SK-N-SH treated with all-trans-retinoic acid at 6 μM for 48 hours (cell line): ENCODE results near the gene FOXL3.
"Not testable (repeated sequence)": the region's sequence is repeated elsewhere in the genome, so short reads cannot be mapped to it uniquely, and the experiment has no call there.

Experiments
- ATAC-seq: fragments of 200-7000 bp; cut with Tn5 transposase; 3 replicates; pipeline ENCODE4 v1.9.1; 2020; ENCODE audit warnings: mild to moderate bottlenecking, moderate library complexity
- BACH2 ChIP-seq: fragments of 250-450 bp; sonication (Bioruptor Pico); IDR thresholded peaks from 2 replicates; pipeline ENCODE4 v1.9.0; 2021; ENCODE audit warnings: mild to moderate bottlenecking, borderline replicate concordance
- CREB5 ChIP-seq: fragments of 250-450 bp; sonication (Bioruptor Pico); IDR thresholded peaks from 2 replicates; pipeline ENCODE4 v1.5.1; 2020; ENCODE audit warnings: low read depth, mild to moderate bottlenecking, moderate library complexity
- CSDC2 ChIP-seq: fragments of 250-450 bp; sonication (Bioruptor Pico); IDR thresholded peaks from 2 replicates; pipeline ENCODE4 v1.5.0; 2020; ENCODE audit warnings: mild to moderate bottlenecking, moderate library complexity
- CSRNP3 ChIP-seq: fragments of 250-450 bp; sonication (Bioruptor Pico); IDR thresholded peaks from 2 replicates; pipeline ENCODE4 v1.5.1; 2021; ENCODE audit warnings: mild to moderate bottlenecking, moderate library complexity
- ESRRG ChIP-seq: fragments of 250-450 bp; sonication (Bioruptor Pico); IDR thresholded peaks from 2 replicates; pipeline ENCODE4 v1.6.1; 2021; ENCODE audit warnings: mild to moderate bottlenecking
- GLIS3 ChIP-seq: fragments of 250-450 bp; sonication (Bioruptor Pico); IDR thresholded peaks from 2 replicates; pipeline ENCODE4 v1.5.0; 2020; ENCODE audit warnings: mild to moderate bottlenecking, moderate library complexity
- ISL1 ChIP-seq: fragments of 250-450 bp; sonication (Bioruptor Pico); IDR thresholded peaks from 2 replicates; pipeline ENCODE4 v2.1.2; 2022; ENCODE audit warnings: mild to moderate bottlenecking, moderate library complexity
- OSR1 ChIP-seq: fragments of 250-450 bp; sonication (Bioruptor Pico); IDR thresholded peaks from 2 replicates; pipeline ENCODE4 v1.8.0; 2022; ENCODE audit warnings: moderate library complexity, mild to moderate bottlenecking, inconsistent platforms
- POU6F1 ChIP-seq: fragments of 250-450 bp; sonication (Bioruptor Pico); IDR thresholded peaks from 2 replicates; pipeline ENCODE4 v1.8.0; 2021; ENCODE audit warnings: low read depth, mild to moderate bottlenecking, moderate library complexity, borderline replicate concordance
- RARB ChIP-seq: fragments of 250-450 bp; sonication (Bioruptor Pico); IDR thresholded peaks from 2 replicates; pipeline ENCODE4 v1.8.0; 2021; ENCODE audit warnings: mild to moderate bottlenecking, moderate library complexity
- SNAI2 ChIP-seq: fragments of 250-450 bp; sonication (Bioruptor Pico); IDR thresholded peaks from 2 replicates; pipeline ENCODE4 v1.5.0; 2020; ENCODE audit warnings: mild to moderate bottlenecking, moderate library complexity
- TOX ChIP-seq: fragments of 250-450 bp; sonication (Bioruptor Pico); IDR thresholded peaks from 2 replicates; pipeline ENCODE4 v1.8.0; 2021; ENCODE audit warnings: mild to moderate bottlenecking, moderate library complexity, borderline replicate concordance
- TSHZ2 ChIP-seq: fragments of 250-450 bp; sonication (Bioruptor Pico); IDR thresholded peaks from 2 replicates; pipeline ENCODE4 v1.5.0; 2020; ENCODE audit warnings: mild to moderate bottlenecking, moderate library complexity
- ZC3H10 ChIP-seq: fragments of 250-450 bp; sonication (Bioruptor Pico); IDR thresholded peaks from 2 replicates; pipeline ENCODE4 v1.5.1; 2021; ENCODE audit warnings: mild to moderate bottlenecking, moderate library complexity
- ZFP3 ChIP-seq: fragments of 250-450 bp; sonication (Bioruptor Pico); IDR thresholded peaks from 2 replicates; pipeline ENCODE4 v1.5.0; 2020; ENCODE audit warnings: mild to moderate bottlenecking, moderate library complexity
- ZFP30 ChIP-seq: fragments of 450-650 bp; formaldehyde crosslinking; IDR thresholded peaks from 2 replicates; pipeline ENCODE4 v1.5.0; 2022; ENCODE audit warnings: mild to moderate bottlenecking, moderate library complexity
- ZNF565 ChIP-seq: fragments of 450-650 bp; formaldehyde crosslinking; conservative IDR thresholded peaks from 2 replicates; pipeline ENCODE4 v1.5.0; 2020; ENCODE audit warnings: low read depth, mild to moderate bottlenecking, moderate library complexity
- ZNF70 ChIP-seq: fragments of 450-650 bp; formaldehyde crosslinking; IDR thresholded peaks from 2 replicates; pipeline ENCODE4 v1.5.0; 2020; ENCODE audit warnings: mild to moderate bottlenecking, moderate library complexity
- ZNF8 ChIP-seq: fragments of 450-650 bp; formaldehyde crosslinking; IDR thresholded peaks from 2 replicates; pipeline ENCODE4 v1.5.0; 2020; ENCODE audit warnings: mild to moderate bottlenecking, moderate library complexity

Gene FOXL3

GRCh38 chr7:261341-262250, 28.4 kb upstream of the FOXL3 start:
- TF ChIP-seq ESRRG (CRISPR knock-in tag) (no peak), ZNF70 (no peak), SNAI2 (CRISPR knock-in tag) (no peak), ZC3H10 (CRISPR knock-in tag) (no peak), OSR1 (CRISPR knock-in tag) (no peak), BACH2 (no peak), TSHZ2 (CRISPR knock-in tag) (no peak), CSRNP3 (CRISPR knock-in tag) (no peak)
- TF ChIP-seq, all 23 proteins: peak for 0
- ATAC-seq = no peak

GRCh38 chr7:262251-262572, 27.8 kb upstream of the FOXL3 start:
- no peak for ATAC-seq
- TF ChIP-seq RARB (no peak), ZFP3 (no peak), ZNF8 (CRISPR knock-in tag) (no peak), CSDC2 (CRISPR knock-in tag) (no peak), ZNF565 (no peak), POU6F1 (CRISPR knock-in tag) (no peak), SNAI2 (CRISPR knock-in tag) (no peak), ESRRG (CRISPR knock-in tag) (no peak), TOX (CRISPR knock-in tag) (no peak), ZNF70 (no peak), BACH2 (no peak), ZC3H10 (CRISPR knock-in tag) (no peak), ISL1 (CRISPR knock-in tag) (no peak), TSHZ2 (CRISPR knock-in tag) (no peak), GLIS3 (CRISPR knock-in tag) (no peak), ZFP30 (CRISPR knock-in tag) (no peak), OSR1 (CRISPR knock-in tag) (no peak), CREB5 (CRISPR knock-in tag) (no peak)

- ATAC-seq = not testable (repeated sequence)
Measured at GRCh38 chr7:262631-263311, 27.2 kb upstream of the FOXL3 start.

GRCh38 chr7:263483-264351, 26.3 kb upstream of the FOXL3 start:
- ATAC-seq = not testable (repeated sequence)
